OCI-LY7 (cell line): ENCODE data around the gene C3orf20. TPM values are rescaled to one million over a fixed set of nuclear protein-coding genes. Genes with fewer than 3 reads are reported as not detected.

ENCODE experiments used
- BruUV-seq: library from RNA; stranded (reverse); fragments of 400-500 nt; replicated peaks from 2 replicates; lab custom pipeline; 2021; lab: Mats Ljungman, UMichigan
- CTCF ChIA-PET: fragments of 300-600 bp; sonication (Branson Sonifier 250); formaldehyde crosslinking; loops from one replicate; lab custom pipeline; 2022; ENCODE audit warnings: antibody characterized with exemption; ENCODE audit not compliant: unreplicated experiment; lab: Charles Lee
- POLR2A ChIA-PET: fragments of 300-600 bp; sonication (Branson Sonifier 250); formaldehyde crosslinking; loops from one replicate; lab custom pipeline; 2022; ENCODE audit warnings: antibody characterized with exemption; lab: Charles Lee
- DNase-seq: peaks from one replicate; pipeline ENCODE4 v3.0.0-alpha.2; 2015; ENCODE audit warnings: low spot score
- H2AFZ ChIP-seq: fragments of 200-600 bp; sonication (generic), shearing (Covaris generic); 2 replicates; pipeline ENCODE4 v1.6.1; 2014; ENCODE audit warnings: mild to moderate bottlenecking, antibody characterized with exemption, low read length, moderate library complexity
- H3K27ac ChIP-seq: fragments of 200-600 bp; sonication (generic); 2 replicates; pipeline ENCODE4 v1.5.1; 2014; ENCODE audit warnings: mixed run types, low read depth, mild to moderate bottlenecking, moderate library complexity, low read length, inconsistent platforms; ENCODE audit not compliant: poor library complexity, severe bottlenecking
- H3K36me3 ChIP-seq: fragments of 200-600 bp; sonication (generic); 2 replicates; pipeline ENCODE4 v1.6.1; 2014; ENCODE audit warnings: mild to moderate bottlenecking, antibody characterized with exemption, low read length, moderate library complexity, mixed read lengths; ENCODE audit not compliant: insufficient read depth
- H3K4me1 ChIP-seq: fragments of 200-600 bp; sonication (generic); 2 replicates; pipeline ENCODE4 v1.5.1; 2014; ENCODE audit warnings: mild to moderate bottlenecking, low read length; ENCODE audit not compliant: insufficient read depth, poor library complexity, severe bottlenecking
- H3K4me2 ChIP-seq: fragments of 200-600 bp; sonication (generic); 2 replicates; pipeline ENCODE4 v1.6.1; 2014; ENCODE audit warnings: mild to moderate bottlenecking, low read length
- H3K4me3 ChIP-seq: fragments of 200-600 bp; sonication (generic); 2 replicates; pipeline ENCODE4 v1.5.1; 2014; ENCODE audit warnings: mild to moderate bottlenecking, low read depth, low read length; ENCODE audit not compliant: poor library complexity, severe bottlenecking
- H3K79me2 ChIP-seq: fragments of 200-600 bp; sonication (generic); 2 replicates; pipeline ENCODE4 v1.6.1; 2016; ENCODE audit warnings: low read depth, mild to moderate bottlenecking, low read length, moderate library complexity, mixed read lengths; ENCODE audit not compliant: insufficient read depth
- H3K9me2 ChIP-seq: fragments of 200-600 bp; sonication (generic); 2 replicates; pipeline ENCODE4 v1.6.1; 2016; ENCODE audit warnings: mild to moderate bottlenecking, low read length, mixed read lengths; ENCODE audit not compliant: insufficient read depth
- H3K9me3 ChIP-seq: fragments of 200-600 bp; sonication (generic); 2 replicates; pipeline ENCODE4 v1.6.1; 2014; ENCODE audit warnings: mild to moderate bottlenecking, mixed run types, low read length, mixed read lengths
- H4K20me1 ChIP-seq: fragments of 200-600 bp; sonication (generic); 2 replicates; pipeline ENCODE4 v1.6.1; 2014; ENCODE audit warnings: mild to moderate bottlenecking, antibody characterized with exemption, low read length, moderate library complexity, mixed read lengths; ENCODE audit not compliant: insufficient read depth
- EZH2phosphoT487 ChIP-seq: fragments of 200-600 bp; sonication (generic); IDR thresholded peaks from 2 replicates; pipeline ENCODE4 v1.6.1; 2018; ENCODE audit warnings: low read depth, borderline replicate concordance, mild to moderate bottlenecking, mixed run types, antibody characterized with exemption, low read length, moderate library complexity, mixed read lengths
- intact Hi-C: fragments of 100-400 bp; cut with micrococcal nuclease; formaldehyde crosslinking; loops from one replicate; pipeline ENCODE4 v1.10.0; 2022; ENCODE audit not compliant: unreplicated experiment
- total RNA-seq, 2 experiments: library from RNA; depleted of rRNA in 1 of 2; stranded (reverse); fragments of >200 nt in 1 of 2; shearing (Covaris generic) in 1 of 2; gene quantifications; 2 replicates each; pipeline ENCODE4 v1.2.3, GENCODE V29; 2014 to 2022
- TF ChIP-seq, protein P1 (sequence below): fragments of 200-600 bp; sonication (generic); conservative IDR thresholded peaks from 2 replicates; pipeline ENCODE4 v1.5.1; 2014; ENCODE audit warnings: mild to moderate bottlenecking, antibody characterized with exemption, low read length, moderate library complexity, mixed read lengths

Gene C3orf20
- total RNA-seq, 2 experiments from 2014 or later: 2.2 to 2.7 TPM

DNA sequence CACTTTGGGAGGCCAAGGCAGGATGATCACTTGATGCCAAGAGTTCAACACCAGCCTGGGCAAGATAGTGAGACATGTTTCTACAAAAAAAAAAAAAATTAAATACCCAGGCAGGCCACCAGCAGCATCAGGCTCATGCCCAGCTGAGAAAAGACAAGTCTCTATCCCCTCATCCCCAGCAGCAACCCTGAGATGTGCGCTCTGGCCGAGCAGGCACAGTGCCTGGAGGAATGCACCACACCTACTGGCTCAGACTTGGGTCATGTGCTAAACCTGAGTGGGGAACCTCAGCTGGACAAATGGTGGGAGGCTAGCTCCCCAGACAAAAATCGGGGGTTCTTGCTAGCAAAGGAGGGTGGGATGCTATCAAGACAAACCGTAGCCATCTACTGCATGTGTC lies 33.6 kb upstream of the C3orf20 start:
- ChIA-PET POLR2A (interaction anchor here (0.6 to 1.8 kb wide), 2 partner anchors 10 to 580 kb away, joined by 6 read pairs; partner anchors contain the start of gene CCDC174), CTCF (no interaction called here)
- Histone ChIP-seq H3K4me1 (no peaks in the 10 kb centered on the region), H3K4me2 (no peak overlapping the region), H2AFZ (no peak overlapping the region), H3K4me3 (no peak overlapping the region), H3K9me2 (no peaks in the 10 kb centered on the region), H4K20me1 (no peaks in the 10 kb centered on the region), H3K27ac (no peak overlapping the region), H3K79me2 (no peaks in the 10 kb centered on the region), H3K9me3 (no peaks in the 10 kb centered on the region), H3K36me3 (no peaks in the 10 kb centered on the region)
- BruUV-seq: no TSS peak
- DNase-seq: no peak
- intact Hi-C loops: no loop called here
- TF ChIP-seq, protein P1, sequence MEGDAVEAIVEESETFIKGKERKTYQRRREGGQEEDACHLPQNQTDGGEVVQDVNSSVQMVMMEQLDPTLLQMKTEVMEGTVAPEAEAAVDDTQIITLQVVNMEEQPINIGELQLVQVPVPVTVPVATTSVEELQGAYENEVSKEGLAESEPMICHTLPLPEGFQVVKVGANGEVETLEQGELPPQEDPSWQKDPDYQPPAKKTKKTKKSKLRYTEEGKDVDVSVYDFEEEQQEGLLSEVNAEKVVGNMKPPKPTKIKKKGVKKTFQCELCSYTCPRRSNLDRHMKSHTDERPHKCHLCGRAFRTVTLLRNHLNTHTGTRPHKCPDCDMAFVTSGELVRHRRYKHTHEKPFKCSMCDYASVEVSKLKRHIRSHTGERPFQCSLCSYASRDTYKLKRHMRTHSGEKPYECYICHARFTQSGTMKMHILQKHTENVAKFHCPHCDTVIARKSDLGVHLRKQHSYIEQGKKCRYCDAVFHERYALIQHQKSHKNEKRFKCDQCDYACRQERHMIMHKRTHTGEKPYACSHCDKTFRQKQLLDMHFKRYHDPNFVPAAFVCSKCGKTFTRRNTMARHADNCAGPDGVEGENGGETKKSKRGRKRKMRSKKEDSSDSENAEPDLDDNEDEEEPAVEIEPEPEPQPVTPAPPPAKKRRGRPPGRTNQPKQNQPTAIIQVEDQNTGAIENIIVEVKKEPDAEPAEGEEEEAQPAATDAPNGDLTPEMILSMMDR: no peak
- TF ChIP-seq EZH2phosphoT487: no peak

DNA sequence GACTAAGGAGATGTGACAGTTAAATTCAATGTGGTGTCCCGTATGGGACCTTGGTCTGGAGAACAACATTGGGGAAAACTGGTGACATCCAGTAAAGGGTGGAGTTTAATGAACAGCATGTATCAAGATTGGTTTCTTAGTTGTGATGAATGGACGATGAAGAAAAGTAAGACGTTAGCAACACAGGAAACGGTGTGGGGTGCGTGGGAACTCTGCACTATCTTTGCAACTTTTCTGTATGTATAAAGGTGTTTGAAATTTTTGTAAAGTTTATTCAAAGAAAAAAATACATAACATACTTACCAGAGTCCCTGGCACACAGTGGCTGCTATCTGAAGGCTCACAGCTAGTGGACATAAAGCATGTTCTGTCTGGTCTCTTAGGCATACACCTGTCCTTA lies 29.5 kb upstream of the C3orf20 start:
- no TSS peak for BruUV-seq
- Histone ChIP-seq H3K9me3 (no peaks in the 10 kb centered on the region), H2AFZ (no peak overlapping the region), H3K4me1 (no peaks in the 10 kb centered on the region), H3K4me3 (no peak overlapping the region), H3K79me2 (no peaks in the 10 kb centered on the region), H4K20me1 (no peaks in the 10 kb centered on the region), H3K36me3 (no peaks in the 10 kb centered on the region), H3K27ac (no peak overlapping the region), H3K9me2 (no peaks in the 10 kb centered on the region), H3K4me2 (no peak overlapping the region)
- DNase-seq: no peak
- ChIA-PET POLR2A (no interaction called here), CTCF (no interaction called here)
- intact Hi-C loops: no loop called here
- no peak for TF ChIP-seq EZH2phosphoT487
- TF ChIP-seq, protein P1: no peak

DNA sequence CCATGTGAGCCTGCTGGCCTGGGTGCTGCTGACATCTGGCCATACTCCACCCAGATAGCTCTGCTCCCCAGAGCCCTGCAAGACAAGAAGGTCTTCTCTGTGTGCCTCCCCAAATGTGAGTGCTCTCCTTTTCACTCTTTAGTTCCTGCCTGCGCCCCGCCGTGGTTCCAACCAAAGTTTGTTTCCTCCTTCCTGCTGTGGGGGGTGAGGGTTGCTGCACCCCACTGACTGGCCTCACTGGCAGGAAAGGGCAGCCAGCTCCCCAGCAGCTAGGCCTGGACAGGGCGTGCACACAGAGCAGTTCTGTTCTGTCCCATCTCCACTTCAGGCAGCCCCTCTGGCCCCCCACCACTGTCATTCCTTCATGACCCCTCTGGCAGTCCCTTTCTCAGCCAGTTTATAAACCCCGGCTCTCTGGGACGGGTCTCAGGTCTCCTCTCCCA lies 28.8 kb upstream of the C3orf20 start:
- H3K9me3 ChIP-seq: no peaks in the 10 kb centered on the region
- H3K4me2 ChIP-seq: no peak overlapping the region
- ChIA-PET CTCF (no interaction called here), POLR2A (no interaction called here)
- no peak overlapping the region for H3K27ac ChIP-seq
- no peak overlapping the region for H3K4me3 ChIP-seq
- H3K4me1 ChIP-seq: peaks cover 4% of the 10 kb centered on the region
- no peak overlapping the region for H2AFZ ChIP-seq
- DNase-seq: no peak
- intact Hi-C loops: no loop called here
- H3K36me3 ChIP-seq: no peaks in the 10 kb centered on the region
- no peaks in the 10 kb centered on the region for H3K9me2 ChIP-seq
- BruUV-seq: no TSS peak
- no peaks in the 10 kb centered on the region for H3K79me2 ChIP-seq
- H4K20me1 ChIP-seq: no peaks in the 10 kb centered on the region
- TF ChIP-seq, protein P1: no peak
